Measurements from ENCODE around the gene FGF11. TPM values are rescaled to one million over a fixed set of nuclear protein-coding genes. Genes with fewer than 3 reads are reported as not detected.

The FGF11 gene
- total and polyA plus RNA-seq, 12 donors: 2.0 to 15.9 (median 7.6) TPM

DNA sequence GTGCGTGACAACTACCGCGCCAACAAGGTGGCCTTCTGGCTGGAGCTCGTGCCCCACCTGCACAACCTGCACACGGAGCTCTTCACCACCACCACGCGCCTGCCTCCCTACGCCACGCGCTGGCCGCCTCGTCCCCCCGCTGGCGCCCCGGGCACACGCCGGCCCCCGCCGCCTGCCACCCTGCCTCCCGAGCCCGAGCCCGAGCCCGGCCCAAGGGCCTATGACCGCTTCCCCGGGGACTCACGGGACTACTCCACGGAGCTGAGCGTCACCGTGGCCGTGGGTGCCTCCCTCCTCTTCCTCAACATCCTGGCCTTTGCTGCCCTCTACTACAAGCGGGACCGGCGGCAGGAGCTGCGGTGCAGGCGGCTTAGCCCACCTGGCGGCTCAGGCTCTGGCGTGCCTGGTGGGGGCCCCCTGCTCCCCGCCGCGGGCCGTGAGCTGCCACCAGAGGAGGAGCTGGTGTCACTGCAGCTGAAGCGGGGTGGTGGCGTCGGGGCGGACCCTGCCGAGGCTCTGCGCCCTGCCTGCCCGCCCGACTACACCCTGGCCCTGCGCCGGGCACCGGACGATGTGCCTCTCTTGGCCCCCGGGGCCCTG, 22.2 kb upstream of the FGF11 start:
- no peak for ATAC-seq

GRCh38 chr17:7418472-7419152, 20.7 kb upstream of the FGF11 start:
- Histone ChIP-seq H3K9me3 (no peaks in the 10 kb centered on the region), H3K27ac (no peak overlapping the region), H3K27me3 (no peaks in the 10 kb centered on the region), H3K4me1 (no peaks in the 10 kb centered on the region), H3K36me3 (peaks cover 0 to 10% (median 0%) of the 10 kb centered on the region in 9 donors), H3K4me3 (no peak overlapping the region)
- WGBS, 2 donors: 73 to 78% methylated on average over 18 of the region's 18 CpGs
- DNase-seq (no peak), ATAC-seq (no peak)
- intact Hi-C loops (cut with DNase I): no loop called here
- no peak for TF ChIP-seq CTCF (IDR thresholded peaks at IDR 0.05)

More for the DNA sequence above, 22.2 kb upstream of the FGF11 start:
- intact Hi-C loops (cut with DNase I): no loop called here
- Histone ChIP-seq H3K27me3 (no peaks in the 10 kb centered on the region), H3K27ac (no peak overlapping the region), H3K36me3 (peaks cover 0 to 10% (median 0%) of the 10 kb centered on the region in 9 donors), H3K4me3 (no peak overlapping the region), H3K4me1 (no peaks in the 10 kb centered on the region), H3K9me3 (no peaks in the 10 kb centered on the region)
- 95 to 96% methylated on average over 49 to 54 of the region's 54 CpGs for WGBS, 2 donors
- TF ChIP-seq CTCF (IDR thresholded peaks at IDR 0.05): no peak
- DNase-seq: no peak

GRCh38 chr17:7419819-7420610, 19.3 kb upstream of the FGF11 start, which contains the start of gene SPEM1:
SPEM1 (plus strand) TSS chr17:7420324; CDS start chr17:7420385, 61 bp downstream.
- no peaks in the 10 kb centered on the region for H3K27me3 ChIP-seq
- DNase-seq (no peak), ATAC-seq (no peak)
- no peaks in the 10 kb centered on the region for H3K9me3 ChIP-seq
- no peak within 1 kb of the TSS for H3K4me3 ChIP-seq
- 76 to 83% methylated on average over 17 of the region's 17 CpGs for WGBS, 2 donors
- peaks cover 0 to 10% (median 0%) of the 10 kb centered on the region in 9 donors for H3K36me3 ChIP-seq
- intact Hi-C loops (cut with DNase I): no loop called here
- H3K27ac ChIP-seq: no peak within 1 kb of the TSS
- no peak for TF ChIP-seq CTCF (IDR thresholded peaks at IDR 0.05)
- H3K4me1 ChIP-seq: no peaks in the 10 kb centered on the region

DNA sequence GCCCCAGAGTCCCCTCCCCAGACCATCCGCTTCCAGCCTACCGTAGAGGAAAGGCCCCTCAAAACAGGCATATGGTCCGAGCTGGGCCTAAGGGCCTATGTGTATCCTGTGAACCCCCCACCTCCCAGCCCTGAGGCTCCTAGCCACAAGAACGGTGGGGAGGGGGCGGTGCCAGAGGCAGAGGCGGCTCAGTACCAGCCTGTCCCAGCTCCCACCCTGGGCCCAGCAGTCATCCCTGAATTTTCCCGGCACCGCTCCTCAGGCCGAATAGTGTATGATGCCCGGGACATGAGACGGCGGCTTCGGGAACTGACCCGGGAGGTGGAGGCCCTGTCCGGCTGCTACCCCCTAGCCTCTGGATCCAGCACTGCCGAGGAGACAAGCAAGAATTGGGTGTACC, 18.1 kb upstream of the FGF11 start:
- H3K27ac ChIP-seq: no peak overlapping the region
- DNase-seq: no peak
- no peak for TF ChIP-seq CTCF (IDR thresholded peaks at IDR 0.05)
- 94 to 96% methylated on average over 16 of the region's 16 CpGs for WGBS, 2 donors
- no peaks in the 10 kb centered on the region for H3K4me1 ChIP-seq
- no peaks in the 10 kb centered on the region for H3K9me3 ChIP-seq
- peaks cover 0 to 10% (median 0%) of the 10 kb centered on the region in 9 donors for H3K36me3 ChIP-seq
- ATAC-seq: no peak
- H3K27me3 ChIP-seq: no peaks in the 10 kb centered on the region
- no peak overlapping the region for H3K4me3 ChIP-seq
- intact Hi-C loops (cut with DNase I): no loop called here

Data from heart right ventricle (tissue), 16 donors.